ENCODE results near the gene NEK6. TPM values are rescaled to one million over a fixed set of nuclear protein-coding genes. Genes with fewer than 3 reads are reported as not detected.

Gene NEK6
- total RNA-seq = 13.8 and 27.0 TPM in 2 replicates
- polyA plus RNA-seq = 14.3 and 33.7 TPM in 2 replicates

GRCh38 chr9:124257844-124258606, at the start of gene NEK6:
NEK6 (plus strand) TSS chr9:124257949; CDS start chr9:124301965, 44,016 bp downstream.
- H3K27ac ChIP-seq = no peak within 1 kb of the TSS
- H3K4me1 ChIP-seq (ENCODE audit: low read depth) = peaks cover 9% of the 10 kb centered on the region

GRCh38 chr9:124208571-124208970, 49.2 kb upstream of the NEK6 start:
- Histone ChIP-seq H3K27ac (no peak overlapping the region), H3K36me3 (no peaks in the 10 kb centered on the region), H3K9me3 (ENCODE audit: low read depth) (no peaks in the 10 kb centered on the region), H3K27me3 (no peaks in the 10 kb centered on the region), H3K4me1 (ENCODE audit: low read depth) (no peaks in the 10 kb centered on the region), H3K4me3 (no peak overlapping the region)
- DNase-seq (ENCODE audit: low read depth in 1 of 2, low spot score in 1 of 2) = no peak
- no peak for TF ChIP-seq CTCF (IDR thresholded peaks at IDR 0.05; ENCODE audit: low read depth, low read length)

More at GRCh38 chr9:124257844-124258606, at the start of gene NEK6:
- peak within 1 kb of the TSS; percentile 94 for H3K4me3 ChIP-seq
- H3K27me3 ChIP-seq = no peaks in the 10 kb centered on the region
- H3K36me3 ChIP-seq = no peaks in the 10 kb centered on the region
- H3K9me3 ChIP-seq (ENCODE audit: low read depth) = no peaks in the 10 kb centered on the region
- no peak for TF ChIP-seq CTCF (IDR thresholded peaks at IDR 0.05; ENCODE audit: low read depth, low read length)
- DNase-seq (ENCODE audit: low read depth in 1 of 2, low spot score in 1 of 2) = peak; percentile 51 to 63

- H3K27ac ChIP-seq = no peak overlapping the region
- H3K4me3 ChIP-seq = no peak overlapping the region
- TF ChIP-seq CTCF (IDR thresholded peaks at IDR 0.05; ENCODE audit: low read depth, low read length) = no peak
- no peaks in the 10 kb centered on the region for H3K4me1 ChIP-seq (ENCODE audit: low read depth)
- no peaks in the 10 kb centered on the region for H3K9me3 ChIP-seq (ENCODE audit: low read depth)
- H3K27me3 ChIP-seq = no peaks in the 10 kb centered on the region
- no peaks in the 10 kb centered on the region for H3K36me3 ChIP-seq
- no peak for DNase-seq (ENCODE audit: low read depth in 1 of 2, low spot score in 1 of 2)
Observed at GRCh38 chr9:124209279-124209678, 48.5 kb upstream of the NEK6 start.

GRCh38 chr9:124209774-124210173, 48.0 kb upstream of the NEK6 start:
- Histone ChIP-seq H3K36me3 (no peaks in the 10 kb centered on the region), H3K9me3 (ENCODE audit: low read depth) (no peaks in the 10 kb centered on the region), H3K4me1 (ENCODE audit: low read depth) (no peaks in the 10 kb centered on the region), H3K27me3 (no peaks in the 10 kb centered on the region), H3K4me3 (no peak overlapping the region), H3K27ac (no peak overlapping the region)
- TF ChIP-seq CTCF (IDR thresholded peaks at IDR 0.05; ENCODE audit: low read depth, low read length) = no peak
- DNase-seq (ENCODE audit: low read depth in 1 of 2, low spot score in 1 of 2) = no peak

GRCh38 chr9:124210697-124211096, 47.1 kb upstream of the NEK6 start:
- DNase-seq (ENCODE audit: low read depth in 1 of 2, low spot score in 1 of 2) = no peak
- Histone ChIP-seq H3K4me1 (ENCODE audit: low read depth) (no peaks in the 10 kb centered on the region), H3K4me3 (no peak overlapping the region), H3K9me3 (ENCODE audit: low read depth) (no peaks in the 10 kb centered on the region), H3K36me3 (no peaks in the 10 kb centered on the region), H3K27me3 (no peaks in the 10 kb centered on the region), H3K27ac (no peak overlapping the region)
- no peak for TF ChIP-seq CTCF (IDR thresholded peaks at IDR 0.05; ENCODE audit: low read depth, low read length)
